ENCODE measurements around the gene DHX58.
A peak's percentile ranks its signal among the peaks of the same experiment; 100 is the strongest.

The DHX58 gene

DNA sequence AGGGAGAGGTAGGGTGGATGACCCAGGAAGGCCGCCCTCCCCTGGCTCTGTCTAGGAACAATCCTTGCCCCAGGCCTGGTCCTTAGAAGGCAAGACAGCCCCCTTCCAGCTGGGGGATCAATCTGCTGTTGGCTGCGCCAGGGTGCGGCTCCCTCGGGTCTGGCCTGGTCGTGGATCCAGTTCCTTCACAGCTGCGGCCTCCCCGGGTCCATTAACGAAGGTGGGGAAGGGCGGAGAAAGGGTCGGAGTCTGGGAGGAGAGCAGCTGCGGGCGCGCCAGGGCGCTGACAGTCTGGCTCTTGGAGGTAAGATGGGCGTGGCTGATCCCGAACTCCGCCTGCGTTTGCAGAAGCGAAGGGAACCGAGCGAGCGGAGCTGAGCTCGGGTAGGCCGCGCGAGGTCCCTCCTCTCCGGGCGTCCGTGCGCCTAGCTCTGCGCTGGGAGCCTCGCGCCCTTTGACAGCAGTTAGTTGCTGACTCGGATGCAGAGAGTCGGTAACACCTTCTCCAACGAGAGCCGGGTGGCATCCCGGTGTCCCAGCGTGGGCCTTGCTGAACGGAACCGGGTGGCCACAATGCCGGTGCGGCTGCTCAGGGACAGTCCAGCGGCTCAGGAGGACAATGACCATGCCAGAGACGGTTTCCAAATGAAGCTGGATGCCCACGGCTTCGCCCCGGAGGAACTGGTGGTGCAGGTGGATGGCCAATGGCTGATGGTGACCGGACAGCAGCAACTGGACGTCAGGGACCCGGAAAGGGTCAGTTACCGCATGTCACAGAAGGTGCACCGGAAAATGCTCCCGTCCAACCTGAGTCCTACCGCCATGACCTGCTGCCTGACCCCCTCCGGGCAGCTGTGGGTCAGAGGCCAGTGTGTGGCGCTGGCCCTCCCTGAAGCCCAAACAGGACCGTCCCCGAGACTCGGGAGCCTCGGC, 10.1 kb upstream of the DHX58 start, which contains the start of gene HSPB9:
Gene HSPB9 (plus strand): TSS at position 434 of the 933 bp plus-strand sequence. CDS start 47 bp downstream, at position 481.
- H3K4me1 Mint-ChIP-seq: peaks cover 30% of the 10 kb centered on the region
- no peaks in the 10 kb centered on the region for H3K27me3 Mint-ChIP-seq
- peak within 1 kb of the TSS; percentile 55 for H3K27ac Mint-ChIP-seq
- H3K4me3 Mint-ChIP-seq: peak within 1 kb of the TSS; percentile 68
- CTCF ChIA-PET: interaction anchor here (0.6 kb wide), 1 partner anchor 46 kb away, joined by 3 read pairs; no protein-coding TSS in a partner anchor
- DNase-seq: no peak
- no peaks in the 10 kb centered on the region for H3K9me3 Mint-ChIP-seq
- peaks cover 28% of the 10 kb centered on the region for H3K36me3 Mint-ChIP-seq

DNA sequence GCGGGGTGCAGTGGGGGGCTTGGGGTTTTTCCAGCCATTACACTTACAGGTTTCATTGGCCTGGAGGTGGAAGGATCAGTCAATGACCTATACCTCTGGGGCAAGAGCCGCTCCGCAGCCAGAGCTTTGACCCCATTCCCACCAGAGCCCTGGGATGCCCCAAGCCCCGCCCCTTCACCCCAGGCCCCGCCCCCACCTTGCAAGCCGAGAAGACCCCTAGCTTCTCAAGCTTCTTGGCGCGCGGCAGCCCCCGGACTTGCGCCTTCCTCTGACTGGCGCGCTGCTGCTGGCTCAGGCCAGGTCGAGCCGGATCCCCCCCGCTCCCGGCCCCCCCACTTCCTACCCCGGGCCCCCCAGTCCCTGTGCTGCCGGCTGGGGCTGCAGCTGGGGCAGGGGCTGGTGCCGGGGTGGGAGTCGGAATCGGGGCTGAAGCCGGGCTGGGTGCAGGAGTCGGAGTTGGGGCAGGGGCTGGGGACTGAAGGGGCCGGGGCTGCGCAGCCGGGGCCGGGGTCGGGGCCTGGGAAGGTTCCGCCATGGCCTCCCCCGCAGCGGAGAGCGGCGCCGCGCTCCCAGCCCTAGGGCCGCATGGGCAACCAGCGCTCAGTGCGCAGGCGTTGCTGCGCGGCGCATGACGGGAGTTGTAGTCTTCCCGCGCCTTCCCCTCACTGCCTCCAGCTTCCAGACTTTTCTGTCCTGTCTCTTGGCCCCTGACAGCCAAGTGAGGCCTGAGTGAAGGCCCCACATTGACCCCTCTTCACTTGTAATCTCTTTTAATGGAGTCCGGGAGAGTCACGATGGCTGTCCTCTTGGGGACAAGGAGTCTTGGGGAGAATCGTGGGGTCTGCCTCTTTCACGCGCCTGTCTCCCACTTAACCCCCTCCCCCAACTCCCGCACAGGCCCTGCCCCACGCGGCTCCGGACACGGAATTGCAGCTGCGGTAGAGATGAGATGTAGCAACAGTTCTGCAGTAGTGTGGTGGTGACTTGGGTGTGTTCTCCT, 8.6 kb upstream of the DHX58 start, which contains the start of gene KAT2A:
Gene KAT2A (minus strand): TSS at position 598 of the 1,000 bp plus-strand sequence. CDS start 63 bp downstream, at position 535.
- Mint-ChIP-seq H3K27me3 (no peaks in the 10 kb centered on the region), H3K4me3 (peak within 1 kb of the TSS; percentile 68), H3K27ac (peak within 1 kb of the TSS; percentile 55), H3K4me1 (peaks cover 38% of the 10 kb centered on the region), H3K36me3 (peaks cover 29% of the 10 kb centered on the region), H3K9me3 (no peaks in the 10 kb centered on the region)
- CTCF ChIA-PET: interaction anchor here (0.7 to 13.0 kb wide), 10 partner anchors 9 to 286 kb away, joined by 3 to 222 read pairs (median 4); partner anchors contain the start of genes DNAJC7, KCNH4 and NKIRAS2
- peak; percentile 83 for DNase-seq

DNA sequence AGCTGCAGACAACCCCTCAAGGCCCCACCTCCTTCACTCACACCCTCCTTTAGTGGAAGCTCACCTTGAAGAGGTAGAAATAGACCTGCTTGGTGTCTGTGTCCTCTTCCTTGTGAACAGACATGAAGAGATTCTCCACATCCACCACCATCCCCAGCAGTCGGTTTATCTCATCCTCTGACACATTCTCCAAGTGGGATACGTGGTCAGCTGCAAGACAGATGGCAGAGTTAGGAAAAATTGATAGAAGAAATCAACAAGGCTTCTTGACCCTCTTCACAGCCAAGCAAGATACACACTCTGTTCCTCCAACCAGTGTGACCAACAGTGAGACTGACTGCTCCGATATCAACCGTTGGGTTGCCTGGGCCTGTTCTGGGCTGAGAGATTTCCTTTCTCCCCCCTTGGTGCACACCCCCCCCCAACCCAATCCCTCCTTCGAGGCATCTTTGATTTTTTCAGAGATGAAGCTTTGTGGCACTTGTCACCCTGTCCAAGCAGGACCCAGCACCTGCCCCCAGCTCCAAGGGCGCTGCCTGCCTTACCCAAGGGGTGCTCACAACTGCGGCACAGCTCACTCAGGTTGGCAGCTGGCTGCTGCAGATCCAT, 7.8 kb upstream of the DHX58 start:
- no peaks in the 10 kb centered on the region for H3K27me3 Mint-ChIP-seq
- peaks cover 23% of the 10 kb centered on the region for H3K36me3 Mint-ChIP-seq
- DNase-seq: no peak
- CTCF ChIA-PET: interaction anchor here (0.7 to 13.0 kb wide), 15 partner anchors 8 to 407 kb away, joined by 3 to 222 read pairs (median 4); partner anchors contain the start of genes DNAJC7, KCNH4 and NKIRAS2
- peaks cover 43% of the 10 kb centered on the region for H3K4me1 Mint-ChIP-seq
- no peak overlapping the region for H3K27ac Mint-ChIP-seq
- H3K4me3 Mint-ChIP-seq: peak overlapping the region; percentile 68
- no peaks in the 10 kb centered on the region for H3K9me3 Mint-ChIP-seq

DNA sequence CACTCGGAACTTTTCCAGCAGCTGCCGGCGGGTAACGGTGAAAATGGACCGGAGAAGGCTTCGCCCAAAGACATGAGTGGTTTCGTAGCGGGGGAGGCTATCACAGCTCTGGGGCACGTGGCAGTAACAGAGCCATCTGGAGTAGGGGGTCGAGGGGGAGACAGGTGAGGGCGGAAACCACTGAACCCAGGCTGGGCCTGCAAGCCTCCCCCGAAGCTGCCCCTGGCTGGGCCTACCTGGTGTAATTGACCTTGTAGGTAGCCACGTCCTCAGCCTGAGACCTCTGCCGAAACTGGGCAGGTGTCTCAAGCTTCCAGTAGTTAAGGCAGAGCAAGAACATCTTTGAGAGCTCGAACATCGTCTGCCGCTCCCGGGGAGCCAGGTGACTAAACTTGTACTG, 6.8 kb upstream of the DHX58 start:
- Mint-ChIP-seq H3K36me3 (peaks cover 23% of the 10 kb centered on the region), H3K4me3 (peak overlapping the region; percentile 68), H3K27ac (no peak overlapping the region), H3K27me3 (no peaks in the 10 kb centered on the region), H3K9me3 (no peaks in the 10 kb centered on the region), H3K4me1 (peaks cover 48% of the 10 kb centered on the region)
- CTCF ChIA-PET: interaction anchor here (0.6 to 13.0 kb wide), 14 partner anchors 8 to 408 kb away, joined by 3 to 222 read pairs (median 4); partner anchors contain the start of genes DNAJC7, KCNH4 and NKIRAS2
- no peak for DNase-seq

DNA sequence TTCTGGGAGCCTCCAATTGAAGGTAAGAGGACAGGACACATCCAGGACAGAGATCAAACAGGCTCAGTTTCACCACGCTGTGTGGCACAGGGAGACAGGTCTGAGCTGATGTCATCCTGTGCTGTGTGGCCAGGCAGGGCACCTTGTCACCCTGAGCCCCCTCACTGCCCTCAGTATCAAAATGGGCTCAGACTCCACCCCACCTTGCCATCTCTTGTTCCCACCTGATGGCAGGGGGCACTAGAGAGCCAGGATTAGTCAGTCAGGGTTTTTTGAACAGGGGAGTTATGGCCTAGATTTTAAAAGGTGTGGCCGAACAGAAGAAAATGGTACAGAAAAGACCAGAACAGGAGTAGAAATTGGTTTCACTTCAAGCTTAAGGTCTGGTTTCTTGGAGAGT, 6.0 kb upstream of the DHX58 start:
- Mint-ChIP-seq H3K4me3 (peak overlapping the region; percentile 14), H3K27ac (peak overlapping the region; percentile 4), H3K27me3 (no peaks in the 10 kb centered on the region), H3K36me3 (peaks cover 25% of the 10 kb centered on the region), H3K9me3 (no peaks in the 10 kb centered on the region), H3K4me1 (peaks cover 51% of the 10 kb centered on the region)
- DNase-seq: peak; percentile 70
- CTCF ChIA-PET: interaction anchor here (0.7 to 13.0 kb wide), 11 partner anchors 10 to 288 kb away, joined by 3 to 222 read pairs (median 5); partner anchors contain the start of genes DNAJC7, KCNH4 and NKIRAS2

DNA sequence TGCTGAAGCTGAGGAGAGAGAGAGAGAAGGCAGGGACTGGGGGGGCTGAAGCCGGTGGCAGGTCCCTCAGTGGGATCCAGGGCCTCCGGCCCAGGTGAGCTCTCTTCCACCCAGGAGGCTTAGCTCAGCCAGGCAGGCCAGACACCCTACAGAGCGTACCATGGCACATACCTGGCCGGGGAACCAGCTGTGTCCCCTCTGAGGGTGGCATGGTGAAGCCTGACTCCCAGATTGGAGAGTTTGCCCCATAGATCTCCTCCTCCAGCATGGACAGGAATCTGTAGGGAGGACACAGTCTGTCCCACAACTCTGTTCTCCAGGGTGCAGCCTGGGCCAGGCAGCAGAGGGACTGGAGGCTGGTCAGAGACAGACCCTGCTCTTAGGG, 5.6 kb upstream of the DHX58 start:
- H3K27me3 Mint-ChIP-seq: no peaks in the 10 kb centered on the region
- CTCF ChIA-PET: interaction anchor here (0.8 to 13.0 kb wide), 10 partner anchors 10 to 288 kb away, joined by 3 to 222 read pairs (median 5); partner anchors contain the start of genes DNAJC7, KCNH4 and NKIRAS2
- peaks cover 22% of the 10 kb centered on the region for H3K36me3 Mint-ChIP-seq
- H3K9me3 Mint-ChIP-seq: no peaks in the 10 kb centered on the region
- no peak overlapping the region for H3K27ac Mint-ChIP-seq
- peaks cover 51% of the 10 kb centered on the region for H3K4me1 Mint-ChIP-seq
- DNase-seq: no peak
- H3K4me3 Mint-ChIP-seq: no peak overlapping the region

DNA sequence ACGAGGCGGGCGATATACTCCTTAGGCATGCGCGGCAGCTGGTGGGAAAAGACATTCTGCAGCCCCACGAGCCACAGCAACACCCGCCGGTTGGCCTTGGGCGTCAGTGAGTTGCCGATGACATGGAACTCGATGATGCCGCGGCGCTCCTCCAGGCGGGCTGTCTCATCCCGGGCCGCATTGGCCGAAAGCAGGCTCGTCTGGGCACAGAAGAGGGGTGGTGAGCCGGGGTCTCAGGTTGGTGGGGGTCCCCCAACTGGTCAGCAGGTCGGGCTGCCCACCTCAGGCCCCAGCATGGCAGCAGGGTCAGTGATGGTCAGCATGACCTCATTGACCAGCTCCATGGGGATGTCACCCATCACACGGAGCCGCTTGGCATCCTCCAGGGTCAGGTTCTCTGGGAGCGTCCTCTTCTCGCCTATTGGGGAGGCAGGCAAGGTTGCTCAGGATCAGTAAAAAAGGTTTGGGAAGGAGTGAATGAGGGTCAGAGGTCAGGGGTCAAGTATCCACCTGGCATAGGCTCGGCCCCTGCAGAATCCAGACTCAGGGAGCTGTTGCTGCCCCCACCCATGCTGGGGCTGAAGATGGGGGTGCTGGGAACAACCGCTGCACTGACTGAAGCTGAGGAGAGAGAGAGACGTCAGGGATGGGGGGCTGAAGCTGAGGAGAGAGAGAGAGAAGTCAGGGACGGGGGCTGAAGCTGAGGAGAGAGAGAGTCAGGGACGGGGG, 5.0 kb upstream of the DHX58 start:
- no peak for DNase-seq
- Mint-ChIP-seq H3K36me3 (peaks cover 24% of the 10 kb centered on the region), H3K9me3 (no peaks in the 10 kb centered on the region), H3K27me3 (no peaks in the 10 kb centered on the region), H3K27ac (no peak overlapping the region), H3K4me1 (peaks cover 56% of the 10 kb centered on the region), H3K4me3 (no peak overlapping the region)
- CTCF ChIA-PET: interaction anchor here (0.7 to 13.0 kb wide), 12 partner anchors 9 to 289 kb away, joined by 3 to 222 read pairs (median 4); partner anchors contain the start of genes DNAJC7, KCNH4 and NKIRAS2

DNA sequence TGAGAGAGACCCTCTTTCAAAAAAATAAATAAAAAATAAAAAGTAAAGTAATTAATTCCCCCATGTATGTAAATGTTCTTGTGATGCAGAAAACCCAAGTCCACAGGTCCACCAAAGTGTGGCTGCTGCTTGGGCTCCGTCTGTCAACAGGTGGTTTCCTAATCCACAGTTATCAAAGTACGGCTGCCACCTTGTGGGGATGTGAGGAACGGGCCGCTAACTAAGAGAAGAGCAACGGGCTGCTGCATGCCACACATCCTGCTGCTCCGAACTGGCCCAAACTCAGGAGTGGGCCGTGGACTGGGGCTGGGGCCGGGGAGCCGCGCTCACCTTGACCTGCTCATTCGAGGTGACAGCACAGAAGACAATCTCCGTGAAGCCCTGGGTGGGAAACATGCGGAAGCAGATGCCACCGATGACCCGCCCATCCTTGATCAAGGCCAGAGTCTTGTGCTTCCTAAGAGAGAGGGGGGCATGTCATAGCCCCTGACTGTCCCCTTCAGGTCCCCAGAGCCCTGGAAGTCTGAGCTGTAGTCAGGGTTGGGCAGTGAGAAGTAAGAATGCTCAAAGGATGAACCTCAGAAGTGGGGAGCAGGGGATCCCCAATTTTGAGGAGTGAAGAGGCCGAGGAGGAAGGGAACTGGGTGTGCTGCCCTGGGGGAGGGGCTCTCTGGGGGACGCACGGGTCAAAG, 4.3 kb upstream of the DHX58 start:
- DNase-seq: peak; percentile 93
- Mint-ChIP-seq H3K9me3 (no peaks in the 10 kb centered on the region), H3K36me3 (peaks cover 24% of the 10 kb centered on the region), H3K4me3 (no peak overlapping the region), H3K4me1 (peaks cover 61% of the 10 kb centered on the region), H3K27ac (peak overlapping the region; percentile 46), H3K27me3 (no peaks in the 10 kb centered on the region)
- CTCF ChIA-PET: interaction anchor here (0.7 to 13.0 kb wide), 9 partner anchors 10 to 153 kb away, joined by 3 to 222 read pairs (median 4); partner anchors contain the start of genes DNAJC7 and NKIRAS2

DNA sequence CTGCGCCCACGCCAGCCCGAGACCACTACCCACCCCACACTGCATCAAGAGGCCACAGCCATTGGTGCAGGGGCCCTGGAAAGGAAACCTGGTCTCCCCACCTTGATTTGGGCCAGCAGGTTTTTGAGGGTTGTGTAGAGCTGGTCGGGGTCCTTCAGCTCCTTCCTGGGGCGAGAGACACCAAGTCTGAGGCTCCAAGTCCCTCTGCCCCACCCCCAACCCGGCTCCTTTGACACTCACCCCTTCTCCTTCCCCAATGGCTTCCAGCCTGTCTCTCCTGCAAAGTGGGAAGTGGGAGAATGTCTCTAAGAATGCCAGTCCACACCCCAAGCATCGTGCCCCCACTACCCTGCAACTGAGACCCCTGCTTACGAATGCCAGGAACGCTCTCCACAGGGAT, 1.6 kb upstream of the DHX58 start:
- H3K4me1 Mint-ChIP-seq: peaks cover 63% of the 10 kb centered on the region
- CTCF ChIA-PET: interaction anchor here (1.0 to 13.0 kb wide), 7 partner anchors 13 to 151 kb away, joined by 3 to 222 read pairs (median 4); partner anchors contain the start of genes DNAJC7 and NKIRAS2
- no peak for DNase-seq
- H3K36me3 Mint-ChIP-seq: peaks cover 31% of the 10 kb centered on the region
- H3K9me3 Mint-ChIP-seq: no peaks in the 10 kb centered on the region
- H3K27me3 Mint-ChIP-seq: no peaks in the 10 kb centered on the region
- peak overlapping the region; percentile 76 for H3K27ac Mint-ChIP-seq
- no peak overlapping the region for H3K4me3 Mint-ChIP-seq

DNA sequence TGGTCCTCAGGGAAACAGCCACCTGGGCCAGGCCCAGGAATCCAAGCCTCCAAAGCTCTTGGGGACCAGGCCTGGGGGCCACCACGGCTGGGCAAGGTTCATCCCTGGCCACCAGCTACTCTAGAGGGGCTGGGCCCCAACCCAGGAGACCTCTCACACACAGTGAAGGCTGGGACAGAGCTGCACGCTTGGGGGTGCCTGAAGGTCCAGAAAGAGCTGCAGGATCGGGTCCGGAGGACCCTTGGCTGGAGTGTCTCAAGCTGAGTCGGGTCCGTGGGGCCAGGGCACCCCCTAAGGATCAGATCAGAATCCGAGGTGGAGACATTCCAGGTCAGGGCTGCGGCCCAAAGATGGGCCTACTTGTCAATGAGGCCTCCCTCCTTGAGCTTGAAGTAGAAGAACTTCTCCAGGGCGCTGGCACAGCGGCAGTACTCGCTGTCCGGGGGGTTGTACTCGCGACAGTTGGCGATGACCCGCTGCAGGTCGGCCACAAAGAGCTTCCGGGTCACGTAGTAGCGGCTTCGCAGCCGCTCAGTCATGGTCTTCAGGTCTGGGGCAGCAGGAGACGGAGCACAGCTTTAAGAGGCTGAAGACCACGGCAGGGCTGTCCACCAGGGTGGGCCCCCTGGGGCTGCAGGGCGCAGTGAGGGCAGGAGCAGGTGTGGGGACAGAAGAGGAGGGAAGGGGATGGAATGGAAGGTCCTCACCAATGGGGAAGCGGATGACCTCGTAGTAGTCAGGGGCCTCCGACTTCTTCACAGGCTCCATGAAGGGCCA, 967 bp upstream of the DHX58 start:
- Mint-ChIP-seq H3K36me3 (peaks cover 28% of the 10 kb centered on the region), H3K9me3 (no peaks in the 10 kb centered on the region), H3K4me1 (peaks cover 62% of the 10 kb centered on the region), H3K4me3 (no peak overlapping the region), H3K27me3 (no peaks in the 10 kb centered on the region), H3K27ac (peak overlapping the region; percentile 95)
- CTCF ChIA-PET: interaction anchor here (1.1 to 13.0 kb wide), 5 partner anchors 23 to 150 kb away, joined by 3 to 222 read pairs (median 4); partner anchors contain the start of genes DNAJC7 and NKIRAS2
- no peak for DNase-seq

DNA sequence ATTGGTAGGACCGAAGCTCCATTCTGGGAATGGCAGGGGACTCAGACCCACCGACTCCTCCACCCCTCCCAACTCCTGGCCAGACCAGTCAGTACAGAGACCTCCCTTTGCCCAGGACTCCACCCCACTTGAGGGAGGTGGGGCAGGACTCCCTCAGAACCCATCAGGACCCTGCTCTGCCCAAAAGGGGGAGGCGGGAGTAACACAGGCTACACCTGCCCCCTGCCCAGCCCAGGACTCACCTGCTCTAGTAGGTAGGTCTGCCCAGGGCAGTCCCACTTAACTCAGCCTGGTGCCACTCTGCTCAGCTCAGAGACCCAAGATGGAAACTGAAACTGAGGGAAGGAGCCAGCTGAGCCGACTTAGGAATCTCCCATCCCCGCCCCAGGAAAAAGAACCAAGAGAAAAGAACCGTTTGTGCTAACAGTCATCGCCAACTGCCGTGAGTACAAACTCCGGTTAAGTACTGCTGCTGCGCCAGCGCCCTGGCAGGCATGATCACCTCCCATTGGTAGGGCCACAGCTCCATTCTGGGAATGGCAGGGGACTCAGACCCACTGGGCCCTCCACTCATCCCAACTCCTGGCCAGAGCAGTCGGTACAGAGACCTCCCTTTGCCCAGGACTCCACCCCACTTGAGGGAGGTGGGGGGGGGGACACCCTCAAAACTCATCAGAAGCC, 503 bp downstream of the DHX58 start:
- Mint-ChIP-seq H3K36me3 (peaks cover 27% of the 10 kb centered on the region), H3K27ac (peak overlapping the region; percentile 95), H3K4me1 (peaks cover 68% of the 10 kb centered on the region), H3K4me3 (peak overlapping the region; percentile 90), H3K27me3 (no peaks in the 10 kb centered on the region), H3K9me3 (no peaks in the 10 kb centered on the region)
- CTCF ChIA-PET: interaction anchor here (1.1 to 13.0 kb wide), 8 partner anchors 7 to 149 kb away, joined by 3 to 222 read pairs (median 4); partner anchors contain the start of genes DNAJC7, KAT2A and NKIRAS2
- peak; percentile 45 for DNase-seq

All from activated naive CD4-positive, alpha-beta T cell treated with anti-CD3 and anti-CD28 coated beads, Interleukin-2, amount 10 ng/mL, durations not matched to agents 7 days and 5 days (primary cell).